NOMO-1 treated with DMSO at 0.1 percent for 48 hours (cell line): ENCODE measurements around the gene TMEM14C.
"Not testable (repeated sequence)": the region's sequence is repeated elsewhere in the genome, so short reads cannot be mapped to it uniquely, and the experiment has no call there.

Source experiments
- DNase-seq: peaks from one replicate; lab custom pipeline; 2025; ENCODE audit not compliant: unreplicated experiment; lab: John Stamatoyannopoulos, UW

TMEM14C gene

GRCh38 chr6:10720960-10721849, 1.7 kb upstream of the TMEM14C start:
- DNase-seq = not testable (repeated sequence)

GRCh38 chr6:10721850-10722569, 860 bp upstream of the TMEM14C start:
- DNase-seq = no peak

DNA sequence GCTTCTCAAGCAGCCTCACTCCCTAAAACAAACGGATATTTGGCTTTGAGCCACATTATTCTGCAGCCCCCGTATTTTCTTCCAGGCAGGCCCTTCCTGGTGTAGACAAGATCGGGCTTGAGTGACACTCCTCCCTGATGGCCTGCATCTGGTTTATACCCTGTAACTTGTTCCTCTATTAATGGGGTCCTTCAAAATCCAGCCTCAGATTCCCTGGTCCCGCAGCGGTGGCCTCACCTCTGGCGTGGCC, 375 bp upstream of the TMEM14C start:
- no peak for DNase-seq

GRCh38 chr6:10723567-10723881, 654 bp downstream of the TMEM14C start:
- DNase-seq = no peak

DNA sequence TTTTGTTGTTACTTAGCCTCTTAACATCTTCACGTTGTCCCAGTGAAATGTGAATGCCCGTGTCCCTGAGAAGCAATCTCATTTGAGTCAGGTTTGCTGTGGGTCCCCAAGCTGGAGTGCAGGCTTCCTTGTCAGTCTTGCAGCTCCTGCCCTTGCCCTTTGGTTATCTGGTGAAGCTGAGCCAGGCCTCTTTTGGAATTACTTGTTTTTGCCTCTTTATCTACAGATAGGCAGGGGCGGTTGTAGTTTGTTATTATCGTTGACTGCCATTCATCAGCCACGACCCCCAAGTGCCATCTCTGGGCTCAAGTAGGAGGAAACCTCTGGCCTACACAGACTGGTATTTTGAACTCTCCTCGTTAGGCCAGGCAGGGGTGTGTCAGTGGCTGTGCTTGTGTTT, 2.2 kb downstream of the TMEM14C start:
- no peak for DNase-seq

DNA sequence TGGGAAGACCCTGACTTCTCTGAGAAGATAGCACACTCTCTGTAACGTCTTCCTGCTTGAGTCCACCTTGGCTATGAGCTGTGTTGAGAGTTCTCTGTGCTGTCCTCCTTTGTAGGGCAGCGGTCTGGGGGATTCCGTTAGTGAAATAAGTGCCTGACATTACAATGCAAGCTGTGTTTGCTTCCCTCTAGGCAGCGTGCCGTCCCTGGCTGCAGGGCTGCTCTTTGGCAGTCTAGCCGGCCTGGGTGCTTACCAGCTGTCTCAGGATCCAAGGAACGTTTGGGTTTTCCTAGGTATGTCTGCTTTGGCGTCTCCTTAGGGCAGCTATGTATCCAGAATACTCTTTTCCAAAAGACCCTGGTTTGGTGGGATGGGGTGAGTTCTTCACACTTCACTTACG, 2.8 kb downstream of the TMEM14C start:
- DNase-seq = no peak

- peak; percentile 34 for DNase-seq
Measured at GRCh38 chr6:10730254-10730653, 7.4 kb downstream of the TMEM14C start.

DNA sequence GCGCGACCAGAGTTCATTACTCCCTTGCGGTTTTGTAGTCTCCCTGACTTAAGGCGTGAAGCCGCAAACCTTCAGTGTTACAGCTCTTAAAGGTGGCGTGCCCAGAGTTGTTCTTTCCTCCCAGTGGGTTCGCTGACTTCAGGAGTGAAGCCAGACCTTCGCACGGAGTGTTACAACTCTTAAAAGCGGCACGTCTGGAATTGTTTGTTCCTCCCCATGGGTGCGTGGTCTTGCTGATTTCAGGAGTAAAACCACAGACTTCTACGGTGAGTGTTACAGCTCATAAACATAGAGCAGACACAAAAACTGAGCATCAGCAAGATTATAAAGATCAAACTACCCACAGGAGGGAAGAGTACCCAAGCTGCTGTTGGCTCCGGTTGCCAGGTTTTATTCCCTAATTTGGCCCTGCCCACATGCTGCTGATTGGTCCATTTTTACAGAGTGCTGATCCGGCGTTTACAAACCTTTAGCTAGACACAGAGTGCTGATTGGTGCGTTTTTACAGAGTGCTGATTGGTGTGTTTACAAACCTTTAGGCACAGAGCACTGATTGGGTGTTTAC, 10.4 kb downstream of the TMEM14C start:
- DNase-seq = no peak

GRCh38 chr6:10733863-10734262, 11.0 kb downstream of the TMEM14C start:
- no peak for DNase-seq

DNA sequence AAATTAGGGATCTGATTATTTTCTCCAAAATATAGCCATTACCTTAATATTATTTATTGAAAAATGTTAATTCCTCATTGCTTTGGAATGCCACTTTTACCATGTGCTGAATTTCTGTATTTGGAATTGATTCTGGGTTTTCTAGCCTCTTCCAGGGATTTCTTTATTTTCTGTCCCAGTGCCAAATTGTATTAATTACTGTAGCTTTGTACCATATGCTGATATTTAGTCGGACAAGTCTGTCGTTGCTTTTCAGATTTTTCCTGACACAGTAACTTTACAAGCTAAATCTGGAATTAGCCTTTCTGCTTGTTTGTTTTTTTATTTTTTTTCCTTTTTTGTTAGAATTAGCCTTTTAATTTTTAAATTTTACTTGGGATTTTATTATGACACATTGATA, 13.9 kb downstream of the TMEM14C start:
- DNase-seq = no peak

DNA sequence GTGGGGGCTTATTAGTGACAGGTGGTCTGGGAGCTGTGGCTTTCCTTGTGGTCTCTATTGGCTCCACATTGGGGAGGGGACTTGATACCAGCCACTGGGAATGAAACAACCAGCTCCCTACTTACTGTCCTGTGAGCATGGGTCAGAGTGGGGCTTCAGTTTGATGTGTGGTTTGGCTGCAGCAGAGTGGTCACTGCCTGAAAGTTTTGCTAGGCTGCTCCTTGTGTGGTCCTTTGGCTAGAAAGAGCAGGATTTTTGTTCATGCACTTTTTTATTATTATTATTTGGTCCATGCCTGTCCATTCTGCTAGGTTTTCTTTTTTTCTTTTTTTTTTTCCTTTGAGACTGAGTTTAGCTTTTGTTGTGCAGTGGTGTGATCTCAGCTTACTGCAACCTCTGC, 17.2 kb downstream of the TMEM14C start:
- DNase-seq = no peak

DNA sequence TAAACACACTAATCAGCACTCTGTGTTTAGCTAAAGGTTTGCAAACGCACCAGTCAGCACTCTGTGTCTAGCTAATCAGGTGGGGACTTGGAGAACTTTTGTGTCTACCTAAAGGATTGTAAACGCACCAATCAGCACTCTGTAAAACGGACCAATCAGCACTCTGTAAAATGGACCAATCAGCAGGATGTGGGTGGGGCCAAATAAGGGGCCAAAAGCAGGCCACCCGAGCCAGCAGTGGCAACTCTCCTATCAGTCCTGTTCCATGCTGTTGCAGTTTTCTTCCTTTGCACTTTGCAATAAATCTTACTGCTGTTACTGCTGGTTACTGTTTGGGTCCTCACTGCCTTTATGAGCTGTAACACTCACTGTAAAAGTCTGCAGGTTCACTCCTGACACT, 18.8 kb downstream of the TMEM14C start:
- DNase-seq = not testable (repeated sequence)

DNA sequence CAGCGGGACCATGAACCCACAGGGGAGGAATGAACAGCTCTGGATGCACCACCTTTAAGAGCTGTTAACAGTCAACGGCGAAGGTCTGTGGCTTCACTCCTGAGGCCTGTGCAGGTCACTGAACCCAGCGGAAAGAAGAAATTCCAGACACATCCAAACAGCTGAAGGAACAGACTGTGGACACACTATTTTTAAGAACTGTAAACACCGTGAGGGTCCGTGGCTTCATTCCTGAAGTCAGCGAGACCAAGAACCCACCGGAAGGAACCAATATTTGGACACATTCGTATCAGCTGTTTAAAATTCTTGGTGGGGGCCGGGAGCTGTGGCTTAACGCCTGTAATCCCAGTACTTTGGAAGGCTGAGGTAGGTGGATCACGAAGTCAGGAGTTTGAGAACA, 19.4 kb downstream of the TMEM14C start:
- DNase-seq = no peak

GRCh38 chr6:10743515-10743914, 20.6 kb downstream of the TMEM14C start:
- no peak for DNase-seq

DNA sequence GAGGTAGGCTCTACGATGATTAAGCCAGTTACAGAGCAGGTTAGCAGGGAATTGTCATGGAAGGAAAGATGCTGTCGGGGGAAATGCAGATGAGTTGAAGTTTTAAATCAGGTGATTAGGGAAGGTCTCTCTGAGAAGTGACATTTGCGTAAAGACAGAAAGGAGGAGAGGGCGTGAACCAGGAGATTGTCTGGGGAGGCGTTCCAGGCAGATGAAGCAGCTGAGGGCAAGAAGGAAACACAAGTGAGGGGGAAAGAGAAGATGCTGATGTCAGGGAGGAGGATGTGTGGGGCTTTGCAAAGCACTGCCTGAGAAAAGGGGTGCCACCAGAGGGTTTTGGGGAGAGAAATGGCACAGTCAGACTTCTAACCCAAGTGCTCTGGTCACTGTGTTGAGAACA, 22.2 kb downstream of the TMEM14C start:
- no peak for DNase-seq

GRCh38 chr6:10746915-10747250, 24.0 kb downstream of the TMEM14C start:
- DNase-seq = no peak

DNA sequence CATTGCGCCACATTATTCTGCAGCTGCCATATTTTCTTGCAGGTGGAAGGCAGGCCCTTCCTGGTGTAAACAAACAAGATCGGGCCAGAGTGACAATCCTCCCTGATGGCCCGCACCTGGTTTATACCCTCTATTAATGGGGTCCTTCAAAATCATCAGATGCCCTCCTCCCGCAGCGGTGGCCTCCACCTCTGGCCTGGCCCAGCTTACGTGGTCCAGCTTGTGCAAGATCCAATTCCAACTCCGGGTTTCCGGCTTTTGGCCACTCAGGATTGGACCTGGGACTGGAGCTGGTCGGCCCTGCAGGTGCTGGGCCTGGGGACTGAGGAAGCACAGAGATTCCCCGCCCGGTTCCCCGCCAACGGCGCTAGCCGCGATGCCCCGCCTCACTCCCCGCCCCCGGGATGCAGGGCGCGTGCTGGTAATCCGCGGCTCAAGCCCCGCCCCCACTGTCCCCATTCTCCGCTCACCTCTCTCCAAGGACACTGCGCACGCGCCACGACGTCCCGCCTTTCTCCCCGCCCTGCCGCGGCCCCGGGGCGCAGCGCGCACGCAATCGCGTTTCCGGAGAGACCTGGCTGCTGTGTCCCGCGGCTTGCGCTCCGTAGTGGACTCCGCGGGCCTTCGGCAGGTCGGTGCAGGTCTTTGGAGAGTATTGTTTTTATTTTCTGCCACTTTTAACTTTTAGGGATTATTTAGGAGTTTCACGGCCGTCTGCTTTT, 24.5 kb downstream of the TMEM14C start, which contains the start of gene TMEM14B:
Gene TMEM14B (plus strand): TSS at position 555 of the 722 bp plus-strand sequence. CDS start 1,441 bp downstream, outside the sequence.
- DNase-seq = peak; percentile 97

DNA sequence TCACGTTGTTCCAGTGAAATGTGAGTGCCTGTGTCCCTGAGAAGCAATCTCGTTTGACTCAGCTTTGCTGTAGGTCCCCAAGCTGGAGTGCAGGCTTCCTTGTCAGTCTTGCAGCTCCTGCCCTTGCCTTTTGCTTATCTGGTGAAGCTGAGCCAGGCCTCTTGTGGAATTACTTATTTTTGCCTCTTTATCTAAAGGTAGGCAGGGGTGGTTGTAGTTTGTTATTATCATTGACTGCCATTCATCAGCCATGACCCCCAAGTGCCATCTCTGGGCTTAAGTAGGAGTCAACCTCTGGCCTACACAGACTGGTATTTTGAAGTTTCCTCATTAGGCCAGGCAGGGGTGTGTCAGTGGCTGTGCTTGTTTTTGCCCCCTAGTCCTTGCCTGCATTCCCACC, 26.9 kb downstream of the TMEM14C start:
- DNase-seq = no peak

GRCh38 chr6:10750568-10750967, 27.7 kb downstream of the TMEM14C start:
- DNase-seq = not testable (repeated sequence)

DNA sequence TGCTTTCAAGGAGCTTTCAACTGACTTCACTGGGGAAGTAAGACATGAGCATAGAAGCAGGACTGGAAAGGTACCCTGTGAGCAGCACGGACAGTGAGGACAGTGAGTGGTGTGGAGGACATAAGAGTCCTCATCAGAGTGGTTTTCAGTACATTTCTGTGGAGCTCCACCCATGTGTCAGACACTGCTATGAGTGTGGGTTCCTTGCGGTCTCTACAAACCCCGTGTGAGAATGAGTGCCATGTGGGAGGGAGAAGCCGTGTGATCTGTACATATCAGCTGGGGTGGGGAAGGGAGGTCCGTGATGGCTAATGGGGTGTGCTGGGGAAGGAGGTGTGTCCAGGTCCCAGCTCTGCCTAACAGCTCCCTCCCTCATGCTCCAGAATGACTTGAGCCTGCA, 28.9 kb downstream of the TMEM14C start:
- not testable (repeated sequence) for DNase-seq

DNA sequence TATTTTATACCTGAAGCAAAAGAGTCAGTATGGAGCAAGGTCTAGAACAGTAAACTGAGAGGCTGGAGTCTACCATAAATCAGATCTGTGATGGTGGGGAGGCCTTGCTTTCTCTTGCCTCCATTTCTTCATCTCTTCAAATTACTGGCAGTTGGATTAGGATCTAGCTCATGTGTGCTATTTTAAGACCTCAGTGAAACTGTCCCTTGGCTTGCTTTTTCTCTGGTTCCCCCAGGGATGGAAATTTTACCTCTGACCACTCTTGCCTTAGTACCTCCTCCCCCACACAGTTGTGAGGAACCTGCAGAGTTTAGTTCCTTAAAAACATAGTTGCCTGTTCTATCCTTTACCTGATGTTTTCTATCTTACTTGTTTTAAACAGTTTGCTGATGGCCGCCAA, 33.2 kb downstream of the TMEM14C start:
- DNase-seq = no peak
